Measurements from ENCODE around the gene WDR45. TPM values are rescaled to one million over a fixed set of nuclear protein-coding genes. Genes with fewer than 3 reads are reported as not detected.

WDR45 gene
- total and polyA plus RNA-seq, 7 donors, result 49.5 to 102 (median 78.5) TPM

DNA sequence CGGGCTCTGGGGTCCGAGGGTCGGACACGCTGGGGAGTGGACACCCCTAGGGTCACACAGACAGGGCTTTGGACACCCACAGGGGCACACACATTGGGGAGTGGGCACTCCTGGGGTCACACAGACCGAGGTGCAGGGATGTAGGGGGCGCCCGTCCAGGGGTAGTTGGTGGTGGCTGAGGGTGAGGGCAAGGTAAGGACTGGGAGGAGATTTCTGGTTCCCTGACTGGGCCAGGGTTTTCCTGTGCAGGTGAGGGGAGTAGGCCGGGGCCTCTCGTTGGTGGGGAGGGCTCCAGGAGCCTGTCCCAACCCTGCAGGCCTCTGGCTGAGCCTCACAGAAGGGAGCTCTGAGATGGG, 21.9 kb upstream of the WDR45 start:
- peak overlapping the region; percentile 31 to 59 (median 55) for H3K4me3 ChIP-seq
- peak overlapping the region; percentile 77 to 85 (median 82) for H3K27ac ChIP-seq
- TF ChIP-seq, protein P1, sequence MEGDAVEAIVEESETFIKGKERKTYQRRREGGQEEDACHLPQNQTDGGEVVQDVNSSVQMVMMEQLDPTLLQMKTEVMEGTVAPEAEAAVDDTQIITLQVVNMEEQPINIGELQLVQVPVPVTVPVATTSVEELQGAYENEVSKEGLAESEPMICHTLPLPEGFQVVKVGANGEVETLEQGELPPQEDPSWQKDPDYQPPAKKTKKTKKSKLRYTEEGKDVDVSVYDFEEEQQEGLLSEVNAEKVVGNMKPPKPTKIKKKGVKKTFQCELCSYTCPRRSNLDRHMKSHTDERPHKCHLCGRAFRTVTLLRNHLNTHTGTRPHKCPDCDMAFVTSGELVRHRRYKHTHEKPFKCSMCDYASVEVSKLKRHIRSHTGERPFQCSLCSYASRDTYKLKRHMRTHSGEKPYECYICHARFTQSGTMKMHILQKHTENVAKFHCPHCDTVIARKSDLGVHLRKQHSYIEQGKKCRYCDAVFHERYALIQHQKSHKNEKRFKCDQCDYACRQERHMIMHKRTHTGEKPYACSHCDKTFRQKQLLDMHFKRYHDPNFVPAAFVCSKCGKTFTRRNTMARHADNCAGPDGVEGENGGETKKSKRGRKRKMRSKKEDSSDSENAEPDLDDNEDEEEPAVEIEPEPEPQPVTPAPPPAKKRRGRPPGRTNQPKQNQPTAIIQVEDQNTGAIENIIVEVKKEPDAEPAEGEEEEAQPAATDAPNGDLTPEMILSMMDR (IDR thresholded peaks at IDR 0.05), result no peak
- TF ChIP-seq EP300 (IDR thresholded peaks at IDR 0.05) (no peak), POLR2AphosphoS5 (IDR thresholded peaks at IDR 0.05) (no peak), POLR2A (IDR thresholded peaks at IDR 0.05) (no peak)
- H3K4me1 ChIP-seq, result peaks cover 0 to 3% (median 0%) of the 10 kb centered on the region in 4 donors
- H3K9me3 ChIP-seq, result no peaks in the 10 kb centered on the region
- intact Hi-C loops (cut with DNase I), result loop anchor here (10.0 kb wide), 1 partner anchor 97 kb away; the partner anchor contains the start of gene GRIPAP1
- H3K36me3 ChIP-seq, result no peaks in the 10 kb centered on the region
- no peaks in the 10 kb centered on the region for H3K27me3 ChIP-seq
- WGBS, 2 donors, result 8 to 9% methylated on average over 9 of the region's 9 CpGs
- no peak for DNase-seq

GRCh38 chrX:49100704-49101628, 21.3 kb upstream of the WDR45 start:
- H3K27ac ChIP-seq, result peak overlapping the region; percentile 77 to 85 (median 82)
- H3K27me3 ChIP-seq, result no peaks in the 10 kb centered on the region
- DNase-seq, result peak; percentile 95
- TF ChIP-seq, protein P1 (IDR thresholded peaks at IDR 0.05), result no peak
- no peak for TF ChIP-seq EP300 (IDR thresholded peaks at IDR 0.05)
- TF ChIP-seq POLR2A (IDR thresholded peaks at IDR 0.05), result peak in 1 of 2 donors; percentile 36
- TF ChIP-seq POLR2AphosphoS5 (IDR thresholded peaks at IDR 0.05), result peak; percentile 50 to 85 (median 71)
- H3K4me1 ChIP-seq, result peaks cover 0 to 3% (median 0%) of the 10 kb centered on the region in 4 donors
- no peaks in the 10 kb centered on the region for H3K9me3 ChIP-seq
- no peaks in the 10 kb centered on the region for H3K36me3 ChIP-seq
- H3K4me3 ChIP-seq, result peak overlapping the region; percentile 47 to 59 (median 55)
- intact Hi-C loops (cut with DNase I), result loop anchor here (10.0 kb wide), 1 partner anchor 96 kb away; the partner anchor contains the start of gene GRIPAP1
- 0 to 1% methylated on average over 74 of the region's 74 CpGs for WGBS, 2 donors

- Histone ChIP-seq H3K27me3 (no peaks in the 10 kb centered on the region), H3K4me1 (peaks cover 0 to 3% (median 0%) of the 10 kb centered on the region in 4 donors), H3K27ac (no peak overlapping the region), H3K36me3 (no peaks in the 10 kb centered on the region), H3K4me3 (no peak overlapping the region), H3K9me3 (no peaks in the 10 kb centered on the region)
- 99% methylated on average over 4 of the region's 4 CpGs for WGBS, 2 donors
- intact Hi-C loops (cut with DNase I), result no loop called here
- no peak for DNase-seq
- no peak for TF ChIP-seq POLR2AphosphoS5 (IDR thresholded peaks at IDR 0.05)
- TF ChIP-seq EP300 (IDR thresholded peaks at IDR 0.05), result no peak
- no peak for TF ChIP-seq POLR2A (IDR thresholded peaks at IDR 0.05)
- TF ChIP-seq, protein P1 (IDR thresholded peaks at IDR 0.05), result no peak
These were observed 16.7 kb upstream of the WDR45 start for GRCh38 chrX:49096419-49096818.

DNA sequence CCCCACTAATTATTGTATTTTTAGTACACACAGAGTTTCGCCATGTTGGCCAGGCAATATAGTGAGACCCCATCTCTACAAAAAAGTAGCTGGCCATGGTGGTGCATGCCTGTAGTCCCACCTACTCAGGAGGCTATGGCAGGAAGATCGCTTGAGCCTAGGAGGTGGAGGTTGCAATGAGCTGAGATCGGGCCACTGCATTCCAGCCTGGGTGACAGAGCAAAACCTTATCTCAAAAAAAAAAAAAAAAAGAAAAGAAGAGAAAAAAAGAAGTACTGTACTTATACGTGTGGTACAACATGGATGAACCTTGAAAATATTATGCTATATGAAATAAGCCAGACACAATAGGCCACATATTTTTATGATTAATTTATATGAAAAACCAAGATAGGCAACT, 9.9 kb upstream of the WDR45 start:
- Histone ChIP-seq H3K9me3 (no peaks in the 10 kb centered on the region), H3K36me3 (no peaks in the 10 kb centered on the region), H3K4me3 (no peak overlapping the region), H3K27me3 (no peaks in the 10 kb centered on the region), H3K27ac (no peak overlapping the region), H3K4me1 (no peaks in the 10 kb centered on the region)
- intact Hi-C loops (cut with DNase I), result no loop called here
- no peak for DNase-seq
- no peak for TF ChIP-seq POLR2AphosphoS5 (IDR thresholded peaks at IDR 0.05)
- TF ChIP-seq, protein P1 (IDR thresholded peaks at IDR 0.05), result no peak
- TF ChIP-seq POLR2A (IDR thresholded peaks at IDR 0.05), result no peak
- TF ChIP-seq EP300 (IDR thresholded peaks at IDR 0.05), result no peak
- 86 to 94% methylated on average over 4 of the region's 4 CpGs for WGBS, 2 donors
